ENCODE data around the gene ANKRD26. TPM values are rescaled to one million over a fixed set of nuclear protein-coding genes. Genes with fewer than 3 reads are reported as not detected.

The ANKRD26 gene
- total and polyA plus RNA-seq, 2 experiments from 2014 or later, result 7.9 to 23.1 TPM

DNA sequence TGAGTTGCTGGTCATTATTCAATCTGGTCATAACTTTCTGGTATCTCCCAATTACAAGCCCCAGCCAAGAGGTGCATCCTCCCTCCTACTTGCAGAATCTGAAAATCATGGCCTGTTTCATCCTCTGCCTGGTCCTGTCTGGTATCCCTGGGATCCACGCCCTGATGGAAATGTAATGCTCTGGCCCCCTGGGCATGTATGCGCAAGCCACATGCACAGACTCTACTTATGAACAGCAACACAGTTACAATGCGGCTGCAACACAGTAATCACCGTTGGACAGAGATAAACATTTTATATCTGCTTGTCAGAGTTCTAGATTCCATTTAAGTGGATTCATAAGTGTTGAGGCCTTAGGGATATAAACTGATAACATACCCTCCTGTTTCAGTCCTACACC, 121.8 kb downstream of the ANKRD26 start:
- Histone ChIP-seq H3K27me3 (ENCODE audit: insufficient read depth) (no peaks in the 10 kb centered on the region), H3K36me3 (ENCODE audit: insufficient read depth) (no peaks in the 10 kb centered on the region; the same call in 1 of the 2 replicates), H4K20me1 (replicated peaks; ENCODE audit: insufficient read depth) (no peaks in the 10 kb centered on the region), H3K79me2 (replicated peaks; ENCODE audit: insufficient read depth) (no peaks in the 10 kb centered on the region), H3K4me1 (ENCODE audit: insufficient read depth) (no peaks in the 10 kb centered on the region), H2AFZ (no peak overlapping the region), H3K27ac (ENCODE audit: low read depth) (no peak overlapping the region), H3K4me3 (no peak overlapping the region), H3K9me2 (ENCODE audit: insufficient read depth) (no peaks in the 10 kb centered on the region), H3F3A (replicated peaks; ENCODE audit: low read depth) (no peaks in the 10 kb centered on the region), H3K4me2 (no peak overlapping the region)
- Mint-ChIP-seq H3K4me1 (peaks cover 9% of the 10 kb centered on the region), H3K27me3 (ENCODE audit: insufficient read depth, low read depth, poor library complexity) (peaks cover 2% of the 10 kb centered on the region), H3K4me3 (no peak overlapping the region), H3K9me3 (no peaks in the 10 kb centered on the region; the same call in 2 of the 3 replicates), H3K36me3 (ENCODE audit: low read depth) (peaks cover 9% of the 10 kb centered on the region), H3K27ac (no peak overlapping the region)
- DNase-seq (ENCODE audit: low spot score) (no peak), ATAC-seq (no peak)
- no peak for TF ChIP-seq EZH2phosphoT487 (IDR thresholded peaks at IDR 0.05; ENCODE audit: unreplicated experiment)
- TF ChIP-seq CREB1 (CRISPR knock-in tag; IDR thresholded peaks at IDR 0.05; ENCODE audit: low read depth), result no peak
- no peak for TF ChIP-seq EZH2 (IDR thresholded peaks at IDR 0.05; ENCODE audit: low read depth, unreplicated experiment)
- no peak for TF ChIP-seq ZNF114 (CRISPR knock-in tag; IDR thresholded peaks at IDR 0.05)
- TF ChIP-seq ZNF331 (CRISPR knock-in tag; IDR thresholded peaks at IDR 0.05; ENCODE audit: low read depth), result no peak
- no peak for TF ChIP-seq STAT1 (IDR thresholded peaks at IDR 0.05; ENCODE audit: unreplicated experiment)
- TF ChIP-seq ETS1 (IDR thresholded peaks at IDR 0.05), result no peak
- TF ChIP-seq JUNB (IDR thresholded peaks at IDR 0.05; ENCODE audit: unreplicated experiment), result no peak
- no peak for TF ChIP-seq CTCF (conservative IDR thresholded peaks at IDR 0.05; ENCODE audit: low read depth in 2 of 2)
- no peak for TF ChIP-seq POLR2AphosphoS5 (IDR thresholded peaks at IDR 0.05; ENCODE audit: low read depth)
- TF ChIP-seq, protein P1, sequence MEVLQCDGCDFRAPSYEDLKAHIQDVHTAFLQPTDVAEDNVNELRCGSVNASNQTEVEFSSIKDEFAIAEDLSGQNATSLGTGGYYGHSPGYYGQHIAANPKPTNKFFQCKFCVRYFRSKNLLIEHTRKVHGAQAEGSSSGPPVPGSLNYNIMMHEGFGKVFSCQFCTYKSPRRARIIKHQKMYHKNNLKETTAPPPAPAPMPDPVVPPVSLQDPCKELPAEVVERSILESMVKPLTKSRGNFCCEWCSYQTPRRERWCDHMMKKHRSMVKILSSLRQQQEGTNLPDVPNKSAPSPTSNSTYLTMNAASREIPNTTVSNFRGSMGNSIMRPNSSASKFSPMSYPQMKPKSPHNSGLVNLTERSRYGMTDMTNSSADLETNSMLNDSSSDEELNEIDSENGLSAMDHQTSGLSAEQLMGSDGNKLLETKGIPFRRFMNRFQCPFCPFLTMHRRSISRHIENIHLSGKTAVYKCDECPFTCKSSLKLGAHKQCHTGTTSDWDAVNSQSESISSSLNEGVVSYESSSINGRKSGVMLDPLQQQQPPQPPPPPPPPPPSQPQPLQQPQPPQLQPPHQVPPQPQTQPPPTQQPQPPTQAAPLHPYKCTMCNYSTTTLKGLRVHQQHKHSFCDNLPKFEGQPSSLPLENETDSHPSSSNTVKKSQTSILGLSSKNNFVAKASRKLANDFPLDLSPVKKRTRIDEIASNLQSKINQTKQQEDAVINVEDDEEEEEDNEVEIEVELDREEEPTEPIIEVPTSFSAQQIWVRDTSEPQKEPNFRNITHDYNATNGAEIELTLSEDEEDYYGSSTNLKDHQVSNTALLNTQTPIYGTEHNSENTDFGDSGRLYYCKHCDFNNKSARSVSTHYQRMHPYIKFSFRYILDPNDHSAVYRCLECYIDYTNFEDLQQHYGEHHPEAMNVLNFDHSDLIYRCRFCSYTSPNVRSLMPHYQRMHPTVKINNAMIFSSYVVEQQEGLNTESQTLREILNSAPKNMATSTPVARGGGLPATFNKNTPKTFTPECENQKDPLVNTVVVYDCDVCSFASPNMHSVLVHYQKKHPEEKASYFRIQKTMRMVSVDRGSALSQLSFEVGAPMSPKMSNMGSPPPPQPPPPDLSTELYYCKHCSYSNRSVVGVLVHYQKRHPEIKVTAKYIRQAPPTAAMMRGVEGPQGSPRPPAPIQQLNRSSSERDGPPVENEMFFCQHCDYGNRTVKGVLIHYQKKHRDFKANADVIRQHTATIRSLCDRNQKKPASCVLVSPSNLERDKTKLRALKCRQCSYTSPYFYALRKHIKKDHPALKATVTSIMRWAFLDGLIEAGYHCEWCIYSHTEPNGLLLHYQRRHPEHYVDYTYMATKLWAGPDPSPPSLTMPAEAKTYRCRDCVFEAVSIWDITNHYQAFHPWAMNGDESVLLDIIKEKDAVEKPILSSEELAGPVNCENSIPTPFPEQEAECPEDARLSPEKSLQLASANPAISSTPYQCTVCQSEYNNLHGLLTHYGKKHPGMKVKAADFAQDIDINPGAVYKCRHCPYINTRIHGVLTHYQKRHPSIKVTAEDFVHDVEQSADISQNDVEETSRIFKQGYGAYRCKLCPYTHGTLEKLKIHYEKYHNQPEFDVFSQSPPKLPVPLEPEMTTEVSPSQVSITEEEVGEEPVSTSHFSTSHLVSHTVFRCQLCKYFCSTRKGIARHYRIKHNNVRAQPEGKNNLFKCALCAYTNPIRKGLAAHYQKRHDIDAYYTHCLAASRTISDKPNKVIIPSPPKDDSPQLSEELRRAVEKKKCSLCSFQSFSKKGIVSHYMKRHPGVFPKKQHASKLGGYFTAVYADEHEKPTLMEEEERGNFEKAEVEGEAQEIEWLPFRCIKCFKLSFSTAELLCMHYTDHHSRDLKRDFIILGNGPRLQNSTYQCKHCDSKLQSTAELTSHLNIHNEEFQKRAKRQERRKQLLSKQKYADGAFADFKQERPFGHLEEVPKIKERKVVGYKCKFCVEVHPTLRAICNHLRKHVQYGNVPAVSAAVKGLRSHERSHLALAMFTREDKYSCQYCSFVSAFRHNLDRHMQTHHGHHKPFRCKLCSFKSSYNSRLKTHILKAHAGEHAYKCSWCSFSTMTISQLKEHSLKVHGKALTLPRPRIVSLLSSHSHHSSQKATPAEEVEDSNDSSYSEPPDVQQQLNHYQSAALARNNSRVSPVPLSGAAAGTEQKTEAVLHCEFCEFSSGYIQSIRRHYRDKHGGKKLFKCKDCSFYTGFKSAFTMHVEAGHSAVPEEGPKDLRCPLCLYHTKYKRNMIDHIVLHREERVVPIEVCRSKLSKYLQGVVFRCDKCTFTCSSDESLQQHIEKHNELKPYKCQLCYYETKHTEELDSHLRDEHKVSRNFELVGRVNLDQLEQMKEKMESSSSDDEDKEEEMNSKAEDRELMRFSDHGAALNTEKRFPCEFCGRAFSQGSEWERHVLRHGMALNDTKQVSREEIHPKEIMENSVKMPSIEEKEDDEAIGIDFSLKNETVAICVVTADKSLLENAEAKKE (CRISPR knock-in tag; IDR thresholded peaks at IDR 0.05), result no peak
- TF ChIP-seq, protein P2, sequence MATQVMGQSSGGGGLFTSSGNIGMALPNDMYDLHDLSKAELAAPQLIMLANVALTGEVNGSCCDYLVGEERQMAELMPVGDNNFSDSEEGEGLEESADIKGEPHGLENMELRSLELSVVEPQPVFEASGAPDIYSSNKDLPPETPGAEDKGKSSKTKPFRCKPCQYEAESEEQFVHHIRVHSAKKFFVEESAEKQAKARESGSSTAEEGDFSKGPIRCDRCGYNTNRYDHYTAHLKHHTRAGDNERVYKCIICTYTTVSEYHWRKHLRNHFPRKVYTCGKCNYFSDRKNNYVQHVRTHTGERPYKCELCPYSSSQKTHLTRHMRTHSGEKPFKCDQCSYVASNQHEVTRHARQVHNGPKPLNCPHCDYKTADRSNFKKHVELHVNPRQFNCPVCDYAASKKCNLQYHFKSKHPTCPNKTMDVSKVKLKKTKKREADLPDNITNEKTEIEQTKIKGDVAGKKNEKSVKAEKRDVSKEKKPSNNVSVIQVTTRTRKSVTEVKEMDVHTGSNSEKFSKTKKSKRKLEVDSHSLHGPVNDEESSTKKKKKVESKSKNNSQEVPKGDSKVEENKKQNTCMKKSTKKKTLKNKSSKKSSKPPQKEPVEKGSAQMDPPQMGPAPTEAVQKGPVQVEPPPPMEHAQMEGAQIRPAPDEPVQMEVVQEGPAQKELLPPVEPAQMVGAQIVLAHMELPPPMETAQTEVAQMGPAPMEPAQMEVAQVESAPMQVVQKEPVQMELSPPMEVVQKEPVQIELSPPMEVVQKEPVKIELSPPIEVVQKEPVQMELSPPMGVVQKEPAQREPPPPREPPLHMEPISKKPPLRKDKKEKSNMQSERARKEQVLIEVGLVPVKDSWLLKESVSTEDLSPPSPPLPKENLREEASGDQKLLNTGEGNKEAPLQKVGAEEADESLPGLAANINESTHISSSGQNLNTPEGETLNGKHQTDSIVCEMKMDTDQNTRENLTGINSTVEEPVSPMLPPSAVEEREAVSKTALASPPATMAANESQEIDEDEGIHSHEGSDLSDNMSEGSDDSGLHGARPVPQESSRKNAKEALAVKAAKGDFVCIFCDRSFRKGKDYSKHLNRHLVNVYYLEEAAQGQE (IDR thresholded peaks at IDR 0.05; ENCODE audit: unreplicated experiment), result no peak
- no peak for TF ChIP-seq NANOG (IDR thresholded peaks at IDR 0.05; ENCODE audit: borderline replicate concordance)

Measured in GM23338 (cell line).